GM23248 (cell line): ENCODE measurements around the gene CRYAB.

Experiments used
- EZH2 ChIP-seq: fragments of 200-600 bp; sonication (generic); IDR thresholded peaks from 2 replicates; pipeline ENCODE4 v1.6.1; 2018; ENCODE audit warnings: antibody characterized with exemption, mild to moderate bottlenecking; ENCODE audit not compliant: insufficient read depth, poor library complexity, severe bottlenecking
- EZH2phosphoT487 ChIP-seq: fragments of 200-600 bp; sonication (generic); IDR thresholded peaks from 2 replicates; pipeline ENCODE4 v1.6.1; 2018; ENCODE audit warnings: antibody characterized with exemption, moderate library complexity, mild to moderate bottlenecking, low read depth; ENCODE audit not compliant: insufficient read depth

- TF ChIP-seq EZH2phosphoT487 (no peak), EZH2 (no peak)
These were observed 5.7 kb upstream of the CRYAB start for GRCh38 chr11:111917312-111917711.
